H1 (cell line): ENCODE measurements around the gene BTAF1. TPM values are rescaled to one million over a fixed set of nuclear protein-coding genes. Genes with fewer than 3 reads are reported as not detected.

Experiments
- CTCF ChIA-PET: fragments of 300-600 bp; sonication (Branson Sonifier 250); formaldehyde crosslinking; loops from one replicate; lab custom pipeline; 2021; ENCODE audit not compliant: partially characterized antibody; lab: Charles Lee
- POLR2A ChIA-PET: fragments of 300-600 bp; sonication (Branson Sonifier 250); formaldehyde crosslinking; loops from one replicate; lab custom pipeline; 2021; ENCODE audit warnings: inconsistent platforms; ENCODE audit not compliant: partially characterized antibody; lab: Charles Lee
- DNase-seq, 2 experiments: peaks; one replicate each; pipeline versions ENCODE4 v3.0.0 to v3.0.0-alpha.2; 2010 to 2022; ENCODE audit warnings: low spot score in 2 of 2, low read depth in 1 of 2, mixed read lengths in 1 of 2
- FAIRE-seq: peaks from 2 replicates; lab custom pipeline; 2011; peaks lifted over from hg19 to GRCh38; lab: Jason Lieb, UNC
- H2AFZ ChIP-seq: 2 replicates; pipeline ENCODE4 v1.8.1; 2012; ENCODE audit warnings: low read length, inconsistent platforms
- H2AK5ac ChIP-seq: 2 replicates; pipeline ENCODE4 v1.6.1; 2013; ENCODE audit warnings: low read depth, low read length
- H2BK120ac ChIP-seq: replicated peaks from 2 replicates; pipeline ENCODE3; 2013; ENCODE audit warnings: low read depth, low read length, inconsistent platforms
- H2BK12ac ChIP-seq: 2 replicates; pipeline ENCODE4 v1.6.1; 2013; ENCODE audit warnings: low read depth, low read length
- H2BK15ac ChIP-seq: 2 replicates; pipeline ENCODE4 v1.6.1; 2013; ENCODE audit warnings: low read length
- H2BK20ac ChIP-seq: 2 replicates; pipeline ENCODE4 v1.6.1; 2013; ENCODE audit warnings: low read length
- H2BK5ac ChIP-seq: 2 replicates; pipeline ENCODE4 v1.6.1; 2013; ENCODE audit warnings: low read depth, low read length
- H3K14ac ChIP-seq: 2 replicates; pipeline ENCODE4 v1.6.1; 2013; ENCODE audit warnings: inconsistent platforms; ENCODE audit not compliant: insufficient read length
- H3K18ac ChIP-seq: 2 replicates; pipeline ENCODE4 v1.6.1; 2013; ENCODE audit warnings: low read length; ENCODE audit errors: extremely low read depth
- H3K23ac ChIP-seq: 2 replicates; pipeline ENCODE4 v1.6.1; 2013; ENCODE audit warnings: inconsistent platforms; ENCODE audit not compliant: insufficient read length
- H3K23me2 ChIP-seq: 2 replicates; pipeline ENCODE4 v1.6.1; 2013; ENCODE audit warnings: low read depth, low read length
- H3K27ac ChIP-seq: 2 replicates; pipeline ENCODE4 v1.6.1; 2011; ENCODE audit warnings: low read depth, low read length, inconsistent platforms
- H3K27me3 ChIP-seq, 4 experiments: replicated peaks in 1 of 4; 1 replicate in 1 of 4; 2 replicates in 3 of 4; pipeline versions ENCODE4 v1.6.1 to v1.8.1; 2011 to 2013; ENCODE audit warnings: low read length in 3 of 4, mild to moderate bottlenecking in 3 of 4, inconsistent platforms in 2 of 4, mixed read lengths in 2 of 4, moderate library complexity in 1 of 4; ENCODE audit not compliant: control insufficient read depth in 3 of 4, insufficient read depth in 3 of 4; ENCODE audit errors: extremely low read depth in 1 of 4
- H3K36me3 ChIP-seq, 4 experiments: 2 replicates each; pipeline versions ENCODE4 v1.6.1 to v1.8.1; 2011 to 2013; ENCODE audit warnings: mild to moderate bottlenecking in 4 of 4, low read length in 3 of 4, moderate library complexity in 2 of 4, control low read depth in 1 of 4, inconsistent platforms in 1 of 4; ENCODE audit not compliant: insufficient read depth in 4 of 4, control insufficient read depth in 2 of 4
- H3K4ac ChIP-seq: replicated peaks from 2 replicates; pipeline ENCODE3; 2013; ENCODE audit warnings: low read length, low read depth, mixed read lengths, inconsistent platforms; ENCODE audit not compliant: insufficient read length
- H3K4me1 ChIP-seq, 4 experiments: replicated peaks in 1 of 4; 1 replicate in 1 of 4; 2 replicates in 3 of 4; pipeline versions ENCODE4 v1.6.1 to v1.8.1; 2011 to 2013; ENCODE audit warnings: low read length in 3 of 4, inconsistent platforms in 2 of 4, mixed read lengths in 1 of 4; ENCODE audit not compliant: insufficient read depth in 4 of 4, control insufficient read depth in 3 of 4
- H3K4me2 ChIP-seq, 2 experiments: 2 replicates each; pipeline versions ENCODE4 v1.6.1 to v1.8.1; 2011 to 2013; ENCODE audit warnings: low read depth in 2 of 2, low read length in 2 of 2, control low read depth in 1 of 2, inconsistent platforms in 1 of 2, mild to moderate bottlenecking in 1 of 2; ENCODE audit not compliant: insufficient read depth in 1 of 2
- H3K4me3 ChIP-seq, 4 experiments: fragments of 200-600, 300-600 bp in 1 of 4; sonication (generic), shearing (Covaris generic), sonication (Bioruptor Twin) in 1 of 4; 2 replicates each; pipeline versions ENCODE4 v1.5.1 to v1.8.1; 2011 to 2016; ENCODE audit warnings: low read length in 4 of 4, low read depth in 3 of 4, control low read depth in 2 of 4, inconsistent platforms in 2 of 4, mild to moderate bottlenecking in 2 of 4, mixed read lengths in 1 of 4, moderate library complexity in 1 of 4; ENCODE audit not compliant: insufficient read depth in 2 of 4; ENCODE audit errors: extremely low read depth in 1 of 4
- H3K56ac ChIP-seq: replicated peaks from 2 replicates; pipeline ENCODE3; 2013; ENCODE audit warnings: low read depth, mild to moderate bottlenecking, mixed read lengths, low read length, inconsistent platforms; ENCODE audit not compliant: insufficient read length
- H3K79me1 ChIP-seq: 2 replicates; pipeline ENCODE4 v1.6.1; 2013; ENCODE audit warnings: low read depth, low read length, control low read depth
- H3K79me2 ChIP-seq, 2 experiments: 2 replicates each; pipeline versions ENCODE4 v1.6.1 to v1.8.1; 2012 to 2013; ENCODE audit warnings: low read length in 2 of 2, mild to moderate bottlenecking in 2 of 2, inconsistent platforms in 1 of 2; ENCODE audit not compliant: insufficient read depth in 2 of 2, control insufficient read depth in 1 of 2
- H3K9ac ChIP-seq, 4 experiments: replicated peaks in 1 of 4; 1 replicate in 1 of 4; 2 replicates in 3 of 4; pipeline versions ENCODE4 v1.6.1 to v1.8.1; 2011 to 2013; ENCODE audit warnings: low read depth in 3 of 4, low read length in 3 of 4, control low read depth in 2 of 4, mild to moderate bottlenecking in 2 of 4, moderate library complexity in 2 of 4, inconsistent platforms in 1 of 4; ENCODE audit errors: extremely low read depth in 1 of 4
- H3K9me3 ChIP-seq, 2 experiments: 2 replicates each; pipeline versions ENCODE4 v1.6.1 to v1.8.1; 2012 to 2013; ENCODE audit warnings: mild to moderate bottlenecking in 2 of 2, moderate library complexity in 2 of 2, control low read depth in 1 of 2, inconsistent platforms in 1 of 2, low read depth in 1 of 2, low read length in 1 of 2, mixed read lengths in 1 of 2; ENCODE audit not compliant: insufficient read depth in 2 of 2
- H4K20me1 ChIP-seq, 2 experiments: replicated peaks in 1 of 2; 2 replicates each; pipeline versions ENCODE3 to v1.8.1; 2011 to 2013; ENCODE audit warnings: inconsistent platforms in 2 of 2, low read length in 2 of 2, mild to moderate bottlenecking in 1 of 2; ENCODE audit not compliant: insufficient read depth in 2 of 2, control insufficient read depth in 1 of 2
- H4K5ac ChIP-seq: 2 replicates; pipeline ENCODE4 v1.6.1; 2013; ENCODE audit warnings: low read length, low read depth, mixed read lengths, inconsistent platforms; ENCODE audit not compliant: insufficient read length
- H4K8ac ChIP-seq: 2 replicates; pipeline ENCODE4 v1.8.0; 2013; ENCODE audit warnings: mild to moderate bottlenecking, moderate library complexity, low read length, inconsistent platforms; ENCODE audit not compliant: insufficient read depth; ENCODE audit errors: extremely low read depth
- H4K91ac ChIP-seq: replicated peaks from 2 replicates; pipeline ENCODE3; 2013; ENCODE audit warnings: low read length, mixed read lengths, inconsistent platforms; ENCODE audit not compliant: insufficient read length
- BCL11A ChIP-seq, 2 experiments: IDR thresholded peaks; one replicate each; pipeline ENCODE4 v1.6.1; 2011; ENCODE audit warnings: low read depth in 2 of 2, low read length in 2 of 2, mild to moderate bottlenecking in 2 of 2
- BRCA1 ChIP-seq: IDR thresholded peaks from 2 replicates; pipeline ENCODE4 v1.6.1; 2012; ENCODE audit warnings: low read depth, low read length, improper control_type of control experiment
- CHD2 ChIP-seq: IDR thresholded peaks from 2 replicates; pipeline ENCODE4 v1.6.1; 2012; ENCODE audit warnings: low read length, improper control_type of control experiment
- CREB1 ChIP-seq: IDR thresholded peaks from 2 replicates; pipeline ENCODE4 v1.6.1; 2012; ENCODE audit warnings: inconsistent platforms
- EGR1 ChIP-seq: IDR thresholded peaks from 2 replicates; pipeline ENCODE4 v1.6.1; 2011; ENCODE audit warnings: low read depth, low read length, borderline replicate concordance
- JUND ChIP-seq: IDR thresholded peaks from 2 replicates; pipeline ENCODE4 v1.6.1; 2011; ENCODE audit warnings: mild to moderate bottlenecking, improper control_type of control experiment, low read length
- NANOG ChIP-seq: IDR thresholded peaks from 2 replicates; pipeline ENCODE4 v1.6.1; 2011; ENCODE audit warnings: low read length, low read depth, mild to moderate bottlenecking, inconsistent platforms; ENCODE audit not compliant: insufficient read depth, poor library complexity, severe bottlenecking
- POLR2AphosphoS5 ChIP-seq: IDR thresholded peaks from 2 replicates; pipeline ENCODE4 v1.6.1; 2011; ENCODE audit warnings: low read depth, low read length
- POU5F1 ChIP-seq: IDR thresholded peaks from 2 replicates; pipeline ENCODE4 v1.6.1; 2011; ENCODE audit warnings: low read depth, mild to moderate bottlenecking, low read length, moderate library complexity
- RFX5 ChIP-seq: IDR thresholded peaks from 2 replicates; pipeline ENCODE4 v1.6.1; 2011; ENCODE audit warnings: low read depth, low read length, improper control_type of control experiment, borderline replicate concordance
- SIRT6 ChIP-seq: IDR thresholded peaks from one replicate; pipeline ENCODE4 v1.7.1; 2012; ENCODE audit warnings: low read length, inconsistent platforms
- SP4 ChIP-seq: IDR thresholded peaks from 2 replicates; pipeline ENCODE4 v1.6.1; 2012; ENCODE audit warnings: low read length, inconsistent platforms
- TCF12 ChIP-seq: IDR thresholded peaks from 2 replicates; pipeline ENCODE4 v1.6.1; 2011; ENCODE audit warnings: low read depth, mild to moderate bottlenecking, low read length
- USF2 ChIP-seq: IDR thresholded peaks from 2 replicates; pipeline ENCODE4 v1.6.1; 2011; ENCODE audit warnings: low read length, improper control_type of control experiment
- YY1 ChIP-seq: IDR thresholded peaks from 2 replicates; pipeline ENCODE4 v1.6.1; 2011; ENCODE audit warnings: low read depth, mild to moderate bottlenecking, low read length
- WGBS, 2 experiments: shearing (Covaris generic) in 1 of 2; methylation state at CpG; one replicate each; pipeline versions ENCODE4 v1.1.6 to v1.1.7; 2013 to 2015; ENCODE audit warnings: low lambda C conversion rate in 2 of 2, mixed read lengths in 2 of 2, inconsistent platforms in 1 of 2, low coverage in 1 of 2, missing lambda C conversion rate in 1 of 2; ENCODE audit not compliant: insufficient replicate concordance in 2 of 2, insufficient coverage in 1 of 2, insufficient read length in 1 of 2; ENCODE audit errors: extremely low coverage in 1 of 2, missing lambda C conversion rate in 1 of 2; 5-methylcytosine and 5-hydroxymethylcytosine counted together
- polyA plus RNA-seq, 7 experiments: library from polyadenylated mRNA; depleted of rRNA in 3 of 7; stranded (reverse) in 5 of 7; unstranded in 2 of 7; fragments of >200 nt in 5 of 7; fragments of 200-250 nt in 2 of 7; gene quantifications; 1 replicate in 5 of 7; 2 replicates in 1 of 7; 4 replicates in 1 of 7; pipeline versions ENCODE4 v1.2.1 to v1.2.3, GENCODE V29; 2011 to 2013; ENCODE audit warnings: missing spikeins in 2 of 7, mixed read lengths in 2 of 7
- total RNA-seq: library from RNA; stranded (reverse); fragmentation: NEBNext Ultra II Directional; extraction: Animal tissue kit (Norgen Biotek cat#: 25700); gene quantifications from 2 replicates; pipeline ENCODE4 v1.2.1, GENCODE V29; 2021

Gene BTAF1
- total and polyA plus RNA-seq, 2 of the 8 experiments (the other 6 are each of a cell fraction or from before 2014, with no cell fraction given) = 24.5 to 39.1 TPM

DNA sequence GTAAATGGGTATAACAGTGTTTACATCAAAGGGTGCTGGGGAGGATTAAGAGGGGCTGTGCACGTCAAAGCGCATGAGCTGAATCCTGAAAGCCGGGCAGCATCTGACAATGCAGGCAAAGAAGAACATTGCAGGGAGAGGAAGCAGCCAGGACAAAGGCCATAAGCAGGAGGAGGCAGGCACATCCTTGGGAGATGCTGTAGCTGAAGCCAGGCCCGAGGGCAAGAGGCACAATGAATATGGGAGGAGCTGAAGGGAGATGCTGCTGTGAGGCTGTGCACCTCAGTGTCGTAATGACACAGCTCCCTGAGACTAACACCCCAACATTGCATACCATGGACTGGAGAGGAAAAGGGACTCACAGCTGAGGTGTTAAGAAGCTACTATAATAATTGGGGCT lies 129.2 kb downstream of the BTAF1 start:
- no peak overlapping the region for H3K27ac ChIP-seq
- no peak overlapping the region for H4K91ac ChIP-seq
- H3K56ac ChIP-seq = no peak overlapping the region
- H2BK12ac ChIP-seq = no peak overlapping the region
- no peak overlapping the region for H2AFZ ChIP-seq
- POLR2A ChIA-PET = interaction anchor here (1.3 to 1.5 kb wide), 2 partner anchors 13 to 20 kb away, joined by 3 read pairs; no protein-coding TSS in a partner anchor
- H3K27me3 ChIP-seq = no peaks in the 10 kb centered on the region
- no peak overlapping the region for H3K4me3 ChIP-seq
- H3K14ac ChIP-seq = no peak overlapping the region
- DNase-seq = no peak
- H3K23me2 ChIP-seq = no peaks in the 10 kb centered on the region
- CTCF ChIA-PET = interaction anchor here (0.5 kb wide), 1 partner anchor 74 kb away, joined by 3 read pairs; no protein-coding TSS in a partner anchor
- no peak overlapping the region for H3K23ac ChIP-seq
- H3K4me2 ChIP-seq = no peak overlapping the region
- H3K79me1 ChIP-seq = no peaks in the 10 kb centered on the region
- no peak overlapping the region for H4K5ac ChIP-seq
- H2BK120ac ChIP-seq = no peak overlapping the region
- no peak overlapping the region for H2BK15ac ChIP-seq
- 94% methylated on average over 5 of the region's 5 CpGs; no CpG with 5 or more reads in 1 of the 2 experiments for WGBS, 2 experiments
- no peaks in the 10 kb centered on the region for H3K36me3 ChIP-seq
- no peak overlapping the region for H2AK5ac ChIP-seq
- H3K18ac ChIP-seq = no peak overlapping the region
- no peak overlapping the region for H4K8ac ChIP-seq
- H2BK5ac ChIP-seq = no peak overlapping the region
- FAIRE-seq = no peak
- no peaks in the 10 kb centered on the region for H3K4me1 ChIP-seq
- no peak overlapping the region for H2BK20ac ChIP-seq
- no peak overlapping the region for H3K4ac ChIP-seq
- H4K20me1 ChIP-seq = peaks cover 0 to 2% of the 10 kb centered on the region in 2 experiments
- no peaks in the 10 kb centered on the region for H3K9me3 ChIP-seq
- no peaks in the 10 kb centered on the region for H3K79me2 ChIP-seq
- H3K9ac ChIP-seq = no peak overlapping the region
- TF ChIP-seq POLR2AphosphoS5 = no peak
- no peak for TF ChIP-seq SIRT6
- TF ChIP-seq POU5F1 = no peak
- no peak for TF ChIP-seq BRCA1
- TF ChIP-seq RFX5 = no peak
- no peak for TF ChIP-seq YY1
- no peak for TF ChIP-seq CREB1
- TF ChIP-seq USF2 = no peak
- no peak for TF ChIP-seq SP4
- no peak for TF ChIP-seq CHD2
- TF ChIP-seq JUND = no peak
- TF ChIP-seq BCL11A (IDR thresholded peaks at IDR 0.05; ENCODE audit: low read depth in 2 of 2, low read length in 2 of 2) = no peak
- TF ChIP-seq EGR1 = no peak
- TF ChIP-seq NANOG = no peak
- no peak for TF ChIP-seq TCF12
